ENCODE measurements around the gene TCF25.

GRCh38 chr16:89907055-89907814 is 33.8 kb downstream of the TCF25 start:
- no peak for TF ChIP-seq CTCF (IDR thresholded peaks at IDR 0.05; ENCODE audit: poor library complexity)
- no peak for TF ChIP-seq EZH2phosphoT487 (IDR thresholded peaks at IDR 0.05; ENCODE audit: low read depth, severe bottlenecking, unreplicated experiment)

Data from hepatocyte (in vitro differentiated cells).